ENCODE measurements around the gene WDR6. TPM values are rescaled to one million over a fixed set of nuclear protein-coding genes. Genes with fewer than 3 reads are reported as not detected.

The WDR6 gene
- total and polyA plus RNA-seq, 8 donors = 51.6 to 184 (median 141) TPM

DNA sequence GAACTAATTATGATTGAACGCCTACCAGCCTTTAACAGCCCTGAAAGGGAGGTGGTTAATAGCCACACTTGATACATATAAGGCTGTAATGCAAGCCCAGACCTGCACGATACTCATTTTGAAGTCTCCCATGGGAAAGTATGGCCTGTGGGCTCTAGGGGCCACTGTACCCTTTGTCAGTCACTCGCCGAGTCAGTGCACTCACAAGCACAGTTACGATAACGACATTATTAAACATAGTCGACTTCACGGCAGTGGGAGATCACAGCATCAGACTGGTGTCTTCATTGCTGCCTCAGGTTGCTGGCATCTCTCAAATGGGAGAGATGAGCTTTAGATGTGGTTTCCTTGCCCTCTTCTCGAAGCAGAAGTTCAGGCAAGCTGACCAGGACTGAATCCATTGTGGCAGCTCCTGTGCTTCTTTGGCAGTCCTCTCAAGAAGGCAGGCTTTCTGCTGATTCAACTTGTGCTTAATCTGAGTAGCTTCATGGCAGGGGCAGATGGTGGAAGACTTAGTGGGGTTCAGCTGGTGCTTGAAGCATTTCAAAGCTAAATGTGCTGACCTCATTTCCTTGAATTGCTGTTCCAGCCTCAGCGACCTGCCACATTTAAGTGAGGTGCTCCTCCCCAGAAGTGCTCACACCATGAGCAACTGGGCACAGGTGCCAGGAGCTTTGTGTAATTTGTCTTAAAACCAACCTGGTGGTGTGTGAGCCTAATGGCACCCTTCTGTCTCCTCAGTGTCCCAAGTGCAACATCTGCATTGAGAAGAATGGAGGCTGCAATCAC, 32.9 kb upstream of the WDR6 start:
- Histone ChIP-seq H3K4me3 (no peak overlapping the region), H3K27ac (no peak overlapping the region), H3K27me3 (no peaks in the 10 kb centered on the region), H3K4me1 (no peaks in the 10 kb centered on the region), H3K9me3 (no peaks in the 10 kb centered on the region), H3K36me3 (peaks cover 87 to 100% (median 100%) of the 10 kb centered on the region in 4 donors)
- no peak for DNase-seq
- intact Hi-C loops (cut with DNase I; ENCODE audit: low total_unique reads) = no loop called here
- WGBS, 5 donors = 87 to 95% (median 92%) methylated on average over 10 of the region's 10 CpGs
- TF ChIP-seq POLR2A (IDR thresholded peaks at IDR 0.05) (no peak), POLR2AphosphoS5 (IDR thresholded peaks at IDR 0.05) (no peak), EP300 (IDR thresholded peaks at IDR 0.05) (no peak)
- TF ChIP-seq, protein P1, sequence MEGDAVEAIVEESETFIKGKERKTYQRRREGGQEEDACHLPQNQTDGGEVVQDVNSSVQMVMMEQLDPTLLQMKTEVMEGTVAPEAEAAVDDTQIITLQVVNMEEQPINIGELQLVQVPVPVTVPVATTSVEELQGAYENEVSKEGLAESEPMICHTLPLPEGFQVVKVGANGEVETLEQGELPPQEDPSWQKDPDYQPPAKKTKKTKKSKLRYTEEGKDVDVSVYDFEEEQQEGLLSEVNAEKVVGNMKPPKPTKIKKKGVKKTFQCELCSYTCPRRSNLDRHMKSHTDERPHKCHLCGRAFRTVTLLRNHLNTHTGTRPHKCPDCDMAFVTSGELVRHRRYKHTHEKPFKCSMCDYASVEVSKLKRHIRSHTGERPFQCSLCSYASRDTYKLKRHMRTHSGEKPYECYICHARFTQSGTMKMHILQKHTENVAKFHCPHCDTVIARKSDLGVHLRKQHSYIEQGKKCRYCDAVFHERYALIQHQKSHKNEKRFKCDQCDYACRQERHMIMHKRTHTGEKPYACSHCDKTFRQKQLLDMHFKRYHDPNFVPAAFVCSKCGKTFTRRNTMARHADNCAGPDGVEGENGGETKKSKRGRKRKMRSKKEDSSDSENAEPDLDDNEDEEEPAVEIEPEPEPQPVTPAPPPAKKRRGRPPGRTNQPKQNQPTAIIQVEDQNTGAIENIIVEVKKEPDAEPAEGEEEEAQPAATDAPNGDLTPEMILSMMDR (IDR thresholded peaks at IDR 0.05) = no peak

DNA sequence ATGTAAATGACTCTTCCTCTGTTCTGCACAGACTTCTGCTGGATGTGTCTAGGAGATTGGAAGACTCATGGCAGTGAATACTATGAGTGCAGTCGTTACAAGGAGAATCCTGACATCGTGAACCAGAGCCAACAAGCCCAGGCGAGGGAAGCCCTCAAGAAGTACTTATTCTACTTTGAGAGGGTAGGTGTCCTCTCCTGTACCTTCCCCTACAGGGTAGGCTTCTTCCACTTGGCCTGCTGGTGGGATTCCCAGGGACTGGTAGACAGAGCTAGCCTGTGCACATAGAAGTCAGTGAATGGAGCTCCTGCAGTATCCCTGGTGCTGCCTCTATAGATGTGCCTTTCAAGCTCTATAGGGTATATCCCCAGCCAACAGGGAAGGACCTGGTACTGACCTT, 27.7 kb upstream of the WDR6 start:
- 94 to 100% (median 96%) methylated on average over 3 of the region's 3 CpGs for WGBS, 5 donors
- H3K4me3 ChIP-seq = no peak overlapping the region
- H3K9me3 ChIP-seq = no peaks in the 10 kb centered on the region
- H3K4me1 ChIP-seq = no peaks in the 10 kb centered on the region
- H3K27ac ChIP-seq = no peak overlapping the region
- no peaks in the 10 kb centered on the region for H3K27me3 ChIP-seq
- peaks cover 91 to 100% (median 100%) of the 10 kb centered on the region in 4 donors for H3K36me3 ChIP-seq
- TF ChIP-seq, protein P1 (IDR thresholded peaks at IDR 0.05) = no peak
- TF ChIP-seq POLR2A (IDR thresholded peaks at IDR 0.05) (no peak), POLR2AphosphoS5 (IDR thresholded peaks at IDR 0.05) (no peak)
- no peak for DNase-seq
- intact Hi-C loops (cut with DNase I; ENCODE audit: low total_unique reads) = no loop called here

DNA sequence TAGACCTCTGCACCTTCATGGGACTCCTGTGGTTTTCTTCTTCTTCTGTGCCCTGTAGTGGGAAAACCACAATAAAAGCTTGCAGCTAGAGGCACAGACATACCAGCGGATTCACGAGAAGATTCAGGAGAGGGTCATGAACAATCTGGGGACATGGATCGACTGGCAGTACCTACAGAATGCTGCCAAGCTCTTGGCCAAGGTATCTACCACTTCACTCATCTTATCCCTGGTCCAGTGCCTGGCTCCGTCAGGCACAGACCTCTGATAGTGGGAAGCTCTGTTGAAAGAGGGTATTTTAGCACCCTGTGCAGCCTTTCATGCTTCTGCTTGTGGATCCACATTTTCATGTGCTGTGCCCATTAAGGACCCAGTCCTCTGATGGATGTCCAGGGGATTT, 26.9 kb upstream of the WDR6 start:
- Histone ChIP-seq H3K4me3 (no peak overlapping the region), H3K27me3 (no peaks in the 10 kb centered on the region), H3K27ac (no peak overlapping the region), H3K36me3 (peaks cover 90 to 100% (median 100%) of the 10 kb centered on the region in 4 donors), H3K4me1 (no peaks in the 10 kb centered on the region), H3K9me3 (no peaks in the 10 kb centered on the region)
- no peak for DNase-seq
- TF ChIP-seq, protein P1 (IDR thresholded peaks at IDR 0.05) = no peak
- TF ChIP-seq POLR2AphosphoS5 (IDR thresholded peaks at IDR 0.05) = no peak
- TF ChIP-seq POLR2A (IDR thresholded peaks at IDR 0.05) = no peak
- no peak for TF ChIP-seq EP300 (IDR thresholded peaks at IDR 0.05)
- WGBS, 5 donors = 85 to 92% (median 92%) methylated on average over 4 of the region's 4 CpGs
- intact Hi-C loops (cut with DNase I; ENCODE audit: low total_unique reads) = no loop called here

DNA sequence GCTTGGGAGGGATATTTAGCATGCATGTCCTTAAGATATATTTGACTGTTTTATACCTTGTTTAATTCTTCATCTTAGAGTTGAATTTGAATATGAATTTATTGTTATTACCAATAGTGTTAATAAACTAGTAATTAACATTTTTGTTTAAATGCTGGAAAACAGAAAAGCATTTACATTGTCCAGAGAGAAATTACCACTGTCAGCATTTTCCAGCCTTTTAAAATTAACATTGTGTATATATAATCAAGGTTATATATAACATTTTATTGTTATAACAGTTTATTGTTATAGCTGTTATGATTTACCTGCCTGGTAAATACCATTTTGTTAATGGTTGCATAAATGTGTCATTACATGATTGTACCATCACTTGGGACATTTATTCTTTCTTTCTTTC, 25.2 kb upstream of the WDR6 start:
- Histone ChIP-seq H3K36me3 (peaks cover 72 to 100% (median 100%) of the 10 kb centered on the region in 4 donors), H3K4me1 (no peaks in the 10 kb centered on the region), H3K4me3 (no peak overlapping the region), H3K27ac (no peak overlapping the region), H3K9me3 (no peaks in the 10 kb centered on the region), H3K27me3 (no peaks in the 10 kb centered on the region)
- TF ChIP-seq, protein P1 (IDR thresholded peaks at IDR 0.05) = no peak
- TF ChIP-seq POLR2A (IDR thresholded peaks at IDR 0.05) (no peak), EP300 (IDR thresholded peaks at IDR 0.05) (no peak), POLR2AphosphoS5 (IDR thresholded peaks at IDR 0.05) (no peak)
- intact Hi-C loops (cut with DNase I; ENCODE audit: low total_unique reads) = no loop called here
- DNase-seq = no peak

All from stomach (tissue), 9 donors.